ENCODE data around the gene NTRK2.

Gene NTRK2

DNA sequence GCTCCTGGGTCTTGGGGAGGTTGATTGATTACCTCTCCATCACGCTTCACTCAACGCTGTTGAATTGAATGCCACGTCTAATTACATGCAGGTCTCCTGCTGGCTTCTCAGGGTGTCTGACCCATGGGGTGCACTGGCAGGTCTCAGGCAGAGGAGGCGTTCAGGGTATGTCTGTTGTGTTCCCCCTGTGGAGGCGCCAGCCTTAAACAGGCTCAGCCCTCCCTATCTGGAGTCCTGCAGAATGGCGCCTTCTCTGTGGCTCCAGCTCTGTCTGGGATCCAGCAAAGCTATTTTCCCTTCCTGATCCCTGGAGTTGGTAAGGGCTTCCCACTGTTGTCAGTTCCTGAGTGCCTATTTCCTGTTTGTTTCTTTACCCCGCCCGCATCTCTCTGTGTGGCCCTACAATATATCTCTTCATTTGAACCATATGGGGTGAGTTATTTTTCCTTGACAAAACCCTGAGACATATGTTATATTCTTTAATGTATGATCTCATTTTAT is 150.0 kb downstream of the NTRK2 start:
- no peaks in the 10 kb centered on the region for H3K4me1 Mint-ChIP-seq

DNA sequence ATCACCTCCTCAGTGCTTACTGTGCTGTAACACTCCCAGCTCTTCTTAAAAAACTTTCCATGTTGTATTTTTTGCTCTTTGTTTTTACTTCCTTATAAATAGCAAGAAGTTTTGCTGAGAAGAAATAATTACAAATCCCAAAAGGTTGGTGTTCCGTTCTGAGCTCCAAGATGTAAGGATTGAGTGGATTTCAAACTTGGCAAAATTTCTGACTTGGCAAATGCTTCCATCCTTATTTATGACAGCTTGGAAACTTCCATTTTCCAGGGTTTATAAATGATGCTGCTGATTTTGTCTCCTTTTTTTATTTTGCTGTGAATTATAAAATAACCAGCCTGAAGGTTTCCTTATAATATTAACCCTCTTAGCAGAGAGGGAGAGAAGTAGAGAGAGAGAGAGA is 151.9 kb downstream of the NTRK2 start:
- DNase-seq, result no peak
- no peaks in the 10 kb centered on the region for H3K4me1 Mint-ChIP-seq
- H3K27ac Mint-ChIP-seq, result no peak overlapping the region
- H3K36me3 Mint-ChIP-seq, result no peaks in the 10 kb centered on the region
- no peaks in the 10 kb centered on the region for H3K27me3 Mint-ChIP-seq
- CTCF ChIA-PET, result interaction anchor here (0.6 kb wide), 1 partner anchor 9 kb away, joined by 3 read pairs; no protein-coding TSS in a partner anchor
- H3K9me3 Mint-ChIP-seq, result no peaks in the 10 kb centered on the region
- no peak overlapping the region for H3K4me3 Mint-ChIP-seq

More for the DNA sequence above, 150.0 kb downstream of the NTRK2 start:
- CTCF ChIA-PET, result no interaction called here
- Mint-ChIP-seq H3K27ac (no peak overlapping the region), H3K4me3 (no peak overlapping the region), H3K27me3 (no peaks in the 10 kb centered on the region), H3K9me3 (no peaks in the 10 kb centered on the region), H3K36me3 (no peaks in the 10 kb centered on the region)
- DNase-seq, result no peak

DNA sequence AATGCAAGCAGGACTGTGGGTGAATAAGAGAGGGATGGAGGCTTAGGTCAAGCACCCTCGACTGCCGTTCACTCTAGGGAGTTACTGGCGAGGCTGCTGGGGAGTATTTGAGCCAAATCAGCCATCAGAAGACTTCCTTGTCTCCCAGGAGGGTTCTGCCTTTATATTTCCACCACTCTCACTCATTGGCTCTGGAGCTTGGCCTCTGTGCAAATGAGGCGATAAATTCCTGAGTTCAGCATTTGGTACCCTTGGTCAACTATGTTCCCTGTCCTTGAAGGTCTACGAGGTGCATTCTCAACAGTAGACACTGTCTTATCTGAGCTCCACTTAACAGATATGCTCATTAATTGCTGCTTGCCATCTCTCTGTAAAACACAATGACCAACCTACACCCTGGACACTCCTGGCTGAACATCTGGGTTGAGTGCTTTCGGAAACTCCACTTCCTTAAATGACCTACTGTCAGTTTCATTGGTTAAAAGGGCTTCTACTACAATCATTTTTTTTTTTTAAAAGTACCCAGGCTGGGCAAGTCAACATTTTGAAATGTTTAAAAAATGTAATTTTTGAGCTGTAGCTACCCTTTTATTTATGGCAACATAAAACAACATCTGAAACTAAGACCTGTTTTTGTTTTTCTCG is 153.2 kb downstream of the NTRK2 start:
- no peaks in the 10 kb centered on the region for H3K27me3 Mint-ChIP-seq
- no peaks in the 10 kb centered on the region for H3K9me3 Mint-ChIP-seq
- no peak for DNase-seq
- CTCF ChIA-PET, result no interaction called here
- no peaks in the 10 kb centered on the region for H3K4me1 Mint-ChIP-seq
- no peak overlapping the region for H3K4me3 Mint-ChIP-seq
- H3K27ac Mint-ChIP-seq, result no peak overlapping the region
- no peaks in the 10 kb centered on the region for H3K36me3 Mint-ChIP-seq

DNA sequence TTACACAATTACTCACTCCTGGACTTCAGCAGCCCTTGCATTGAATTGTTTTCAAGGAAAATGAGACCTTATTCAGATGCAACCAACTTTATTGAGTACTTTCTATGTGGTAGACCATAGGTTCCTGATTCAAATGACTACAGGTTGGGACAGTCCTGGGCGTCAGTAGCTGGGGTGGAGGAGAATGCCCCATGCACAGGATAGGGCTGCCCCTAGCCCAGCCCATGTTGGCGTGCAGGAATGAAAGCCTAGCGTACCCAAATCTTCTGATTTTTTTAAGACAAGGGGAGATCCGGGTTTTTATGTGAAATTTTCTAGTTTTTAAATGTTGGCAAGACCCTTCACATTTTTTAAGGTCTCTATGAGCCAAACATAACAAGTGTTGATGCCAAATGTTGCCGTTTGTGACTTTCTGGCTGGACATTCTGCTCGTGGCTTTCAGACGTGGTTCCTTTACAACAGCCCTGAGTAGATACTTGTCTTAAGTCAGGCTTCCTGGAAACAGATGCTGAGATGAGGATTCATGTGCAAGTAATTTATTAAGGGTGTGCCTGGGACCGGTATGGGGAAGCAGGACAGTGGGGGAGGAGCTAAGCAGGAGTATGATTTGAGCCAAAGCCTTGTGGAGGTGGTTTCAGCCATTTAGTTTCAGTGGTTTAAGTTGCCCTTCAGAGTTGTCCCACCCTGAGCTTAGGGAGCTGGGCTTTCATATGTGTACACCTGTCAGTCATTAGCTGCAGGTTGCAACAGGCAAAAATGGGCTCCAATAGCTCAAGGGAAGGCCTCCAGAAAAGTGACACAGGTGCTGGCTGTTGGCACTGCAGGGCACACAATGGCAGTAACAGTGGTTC is 154.1 kb downstream of the NTRK2 start:
- H3K27me3 Mint-ChIP-seq, result no peaks in the 10 kb centered on the region
- no peak for DNase-seq
- CTCF ChIA-PET, result no interaction called here
- no peak overlapping the region for H3K27ac Mint-ChIP-seq
- H3K4me1 Mint-ChIP-seq, result no peaks in the 10 kb centered on the region
- H3K9me3 Mint-ChIP-seq, result no peaks in the 10 kb centered on the region
- no peak overlapping the region for H3K4me3 Mint-ChIP-seq
- no peaks in the 10 kb centered on the region for H3K36me3 Mint-ChIP-seq

DNA sequence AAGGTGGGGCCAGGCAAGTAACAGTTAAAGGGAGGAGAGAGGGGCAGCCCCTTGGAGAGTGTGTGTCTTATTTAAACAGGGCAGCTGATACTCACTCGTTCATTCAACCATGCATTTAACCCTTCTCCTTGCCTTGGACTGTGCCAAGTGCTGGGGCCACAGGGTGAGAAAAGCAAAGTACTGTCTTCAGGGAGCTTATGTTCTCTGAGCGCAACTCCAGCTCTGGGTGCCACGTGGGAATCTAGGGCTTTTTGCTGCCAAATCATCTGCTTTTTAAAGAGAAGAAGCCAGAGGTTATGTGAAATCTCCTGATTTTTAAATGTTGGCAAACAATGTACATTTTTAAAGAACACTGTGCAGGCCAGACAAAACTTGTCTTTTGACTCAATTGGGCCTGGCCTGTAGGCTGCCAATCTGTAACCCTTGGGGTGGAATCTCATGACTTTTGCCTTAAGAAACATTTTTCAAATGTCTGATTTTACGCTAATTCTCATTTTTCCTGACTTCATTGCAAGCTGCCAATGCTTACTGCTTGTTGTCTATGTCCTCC is 157.8 kb downstream of the NTRK2 start:
- H3K27ac Mint-ChIP-seq, result no peak overlapping the region
- no peaks in the 10 kb centered on the region for H3K9me3 Mint-ChIP-seq
- no peaks in the 10 kb centered on the region for H3K27me3 Mint-ChIP-seq
- CTCF ChIA-PET, result no interaction called here
- no peaks in the 10 kb centered on the region for H3K4me1 Mint-ChIP-seq
- no peaks in the 10 kb centered on the region for H3K36me3 Mint-ChIP-seq
- DNase-seq, result no peak
- H3K4me3 Mint-ChIP-seq, result no peak overlapping the region

DNA sequence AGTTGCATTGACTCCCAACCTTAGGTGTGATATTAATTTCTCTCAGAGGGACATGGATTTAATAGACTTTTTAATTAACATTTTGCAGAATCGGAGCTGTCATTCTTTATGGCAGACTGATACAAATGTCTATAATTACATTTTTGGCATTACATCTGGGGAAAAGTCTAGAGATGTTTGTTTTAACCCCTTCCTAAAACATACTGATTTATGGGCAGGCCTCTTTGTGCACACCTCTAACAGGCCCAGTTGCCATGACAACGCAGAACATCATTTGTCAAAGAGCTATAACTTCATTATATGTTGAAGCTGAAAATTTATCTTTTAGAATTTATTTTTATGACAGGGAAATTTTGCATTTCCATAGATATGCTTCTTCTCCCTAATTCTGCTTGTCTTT is 158.5 kb downstream of the NTRK2 start:
- Mint-ChIP-seq H3K4me1 (no peaks in the 10 kb centered on the region), H3K9me3 (no peaks in the 10 kb centered on the region), H3K4me3 (no peak overlapping the region), H3K27me3 (no peaks in the 10 kb centered on the region), H3K27ac (no peak overlapping the region), H3K36me3 (no peaks in the 10 kb centered on the region)
- no peak for DNase-seq
- CTCF ChIA-PET, result no interaction called here

DNA sequence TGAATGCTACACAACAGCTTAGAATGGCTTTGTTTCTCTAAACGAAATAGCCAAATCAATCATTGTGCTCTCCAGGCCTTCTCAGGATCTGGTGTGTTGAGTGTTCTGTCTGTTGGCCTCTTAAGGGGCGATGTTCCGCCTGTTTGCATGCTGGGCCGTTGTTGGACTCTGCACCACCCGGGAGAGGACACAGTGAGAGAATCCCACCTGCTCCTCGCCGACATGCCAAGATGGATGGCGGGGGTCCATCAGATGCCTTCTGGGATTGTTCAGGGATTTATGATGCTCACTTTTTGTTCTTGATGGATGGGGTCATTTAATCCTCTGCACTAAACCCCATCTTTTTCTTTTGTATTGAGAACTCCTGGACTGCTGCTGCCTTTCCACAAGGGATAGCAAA is 159.9 kb downstream of the NTRK2 start:
- Mint-ChIP-seq H3K27ac (no peak overlapping the region), H3K9me3 (no peaks in the 10 kb centered on the region), H3K4me1 (no peaks in the 10 kb centered on the region), H3K27me3 (no peaks in the 10 kb centered on the region), H3K4me3 (no peak overlapping the region), H3K36me3 (no peaks in the 10 kb centered on the region)
- no peak for DNase-seq
- CTCF ChIA-PET, result no interaction called here

DNA sequence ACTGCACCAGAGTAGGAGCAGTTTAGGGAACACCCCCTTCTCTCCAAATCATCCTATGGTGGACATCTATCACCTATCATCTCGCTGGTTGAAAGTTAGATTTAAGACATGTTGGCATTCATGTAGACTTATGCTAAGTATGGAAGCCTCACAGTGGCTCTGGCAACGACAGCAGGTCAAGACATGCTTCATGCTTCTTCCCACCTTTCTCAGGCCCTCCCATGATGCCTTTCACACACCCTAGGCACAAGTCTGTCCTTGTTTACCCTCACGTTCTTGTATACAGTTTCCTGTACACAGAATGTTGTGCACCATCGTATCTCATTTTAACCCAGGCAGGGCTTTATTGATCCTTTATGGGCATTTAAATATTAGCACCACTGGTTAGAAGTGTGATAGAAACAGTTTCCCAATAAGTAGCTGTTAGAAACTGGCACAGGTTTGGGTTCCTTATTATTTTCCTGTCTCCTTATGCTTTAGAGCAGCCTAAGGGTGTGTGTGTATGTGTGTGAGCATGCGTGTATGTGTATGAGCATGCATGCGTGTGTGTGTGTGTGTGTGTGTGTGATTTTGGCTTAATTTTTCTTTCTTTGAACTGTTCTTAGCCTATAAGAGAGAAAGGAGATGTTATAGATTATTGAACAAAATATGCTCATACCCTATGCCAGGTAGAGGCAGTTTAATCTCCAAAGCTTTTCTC is 160.6 kb downstream of the NTRK2 start:
- Mint-ChIP-seq H3K4me3 (no peak overlapping the region), H3K36me3 (no peaks in the 10 kb centered on the region), H3K9me3 (no peaks in the 10 kb centered on the region), H3K27me3 (no peaks in the 10 kb centered on the region), H3K4me1 (no peaks in the 10 kb centered on the region), H3K27ac (no peak overlapping the region)
- CTCF ChIA-PET, result no interaction called here
- DNase-seq, result no peak

DNA sequence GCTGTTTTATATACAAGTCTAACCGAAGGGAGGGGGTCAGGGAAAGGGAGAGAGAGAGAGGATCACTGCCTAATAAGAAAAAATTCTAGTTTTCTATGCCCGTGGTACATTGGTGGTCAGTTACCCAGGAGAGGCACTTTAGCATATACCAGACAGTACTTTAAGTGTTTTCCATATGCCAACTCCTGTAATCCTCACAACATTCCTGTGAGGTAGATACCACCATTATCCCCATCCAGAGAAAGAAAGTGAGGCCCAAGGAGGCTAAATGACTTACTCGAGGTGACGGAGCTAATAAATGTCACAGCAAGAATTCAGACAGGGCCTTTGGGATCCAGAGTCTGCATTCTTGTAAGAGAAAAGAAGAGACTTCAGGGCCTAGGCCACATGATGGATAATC is 161.8 kb downstream of the NTRK2 start:
- Mint-ChIP-seq H3K4me3 (no peak overlapping the region), H3K4me1 (no peaks in the 10 kb centered on the region), H3K27ac (no peak overlapping the region), H3K36me3 (no peaks in the 10 kb centered on the region), H3K9me3 (no peaks in the 10 kb centered on the region), H3K27me3 (no peaks in the 10 kb centered on the region)
- no peak for DNase-seq
- CTCF ChIA-PET, result no interaction called here

DNA sequence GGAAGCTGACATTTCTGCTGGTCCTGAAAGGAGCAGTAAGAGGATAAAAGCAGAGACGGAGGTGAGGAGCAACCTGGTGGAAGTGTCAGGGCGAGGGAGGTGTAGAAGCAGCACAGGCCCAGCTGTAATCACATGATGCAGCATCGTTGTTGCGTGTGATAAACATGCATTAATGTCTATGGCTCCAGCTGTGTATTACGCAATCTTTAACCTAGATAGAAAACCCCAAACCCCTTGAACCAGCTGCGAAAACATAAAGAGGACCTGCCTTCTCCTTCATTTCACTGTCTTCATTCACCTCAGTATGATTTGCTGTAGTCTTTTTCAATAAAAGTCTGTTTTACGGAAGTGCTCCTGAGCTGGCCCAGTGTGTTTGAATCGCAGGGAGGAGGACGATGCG is 162.9 kb downstream of the NTRK2 start:
- H3K9me3 Mint-ChIP-seq, result no peaks in the 10 kb centered on the region
- CTCF ChIA-PET, result no interaction called here
- no peaks in the 10 kb centered on the region for H3K27me3 Mint-ChIP-seq
- no peaks in the 10 kb centered on the region for H3K36me3 Mint-ChIP-seq
- no peak overlapping the region for H3K27ac Mint-ChIP-seq
- H3K4me1 Mint-ChIP-seq, result no peaks in the 10 kb centered on the region
- no peak for DNase-seq
- no peak overlapping the region for H3K4me3 Mint-ChIP-seq

DNA sequence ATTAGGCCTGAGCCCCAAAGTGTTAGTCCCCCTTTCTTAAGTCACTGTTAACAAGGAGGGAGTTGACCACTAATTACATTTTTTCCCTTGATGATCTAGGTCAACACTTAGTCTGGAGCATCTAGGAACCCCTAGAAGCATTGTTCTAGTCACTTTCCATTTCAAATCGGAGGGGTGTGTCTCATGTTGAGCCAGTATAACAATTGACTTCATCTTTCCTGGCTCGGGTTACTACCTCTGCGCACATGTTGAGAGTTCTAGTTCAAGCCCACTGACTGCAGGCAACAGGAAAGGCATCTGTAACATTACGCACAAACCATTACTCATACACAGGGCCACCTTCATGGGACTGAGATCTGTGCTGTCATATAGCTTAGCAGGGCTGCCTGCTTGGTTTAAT is 164.9 kb downstream of the NTRK2 start:
- Mint-ChIP-seq H3K4me3 (no peak overlapping the region), H3K36me3 (no peaks in the 10 kb centered on the region), H3K27ac (no peak overlapping the region), H3K27me3 (no peaks in the 10 kb centered on the region), H3K4me1 (no peaks in the 10 kb centered on the region), H3K9me3 (no peaks in the 10 kb centered on the region)
- CTCF ChIA-PET, result no interaction called here
- no peak for DNase-seq

DNA sequence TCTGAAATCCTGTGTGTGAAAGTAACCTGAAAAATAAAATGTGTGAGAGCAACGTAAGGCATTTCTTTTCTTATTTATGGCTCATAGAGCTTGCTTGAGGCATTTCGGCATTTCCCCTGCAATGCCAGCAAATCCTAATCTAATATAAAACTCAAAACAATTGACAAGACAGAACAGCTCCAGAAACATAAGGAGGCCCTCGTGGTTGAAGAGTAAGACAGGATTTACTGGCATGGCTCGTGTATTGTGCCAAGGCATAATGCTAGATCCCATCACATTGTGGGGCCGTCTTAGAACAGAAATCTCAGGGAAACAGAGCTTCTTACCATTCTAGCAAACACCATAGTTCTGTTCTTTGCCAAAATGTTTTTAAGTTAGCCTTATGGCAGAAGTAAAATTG is 166.2 kb downstream of the NTRK2 start:
- H3K27me3 Mint-ChIP-seq, result no peaks in the 10 kb centered on the region
- H3K36me3 Mint-ChIP-seq, result no peaks in the 10 kb centered on the region
- H3K4me3 Mint-ChIP-seq, result no peak overlapping the region
- H3K9me3 Mint-ChIP-seq, result no peaks in the 10 kb centered on the region
- CTCF ChIA-PET, result no interaction called here
- DNase-seq, result no peak
- no peaks in the 10 kb centered on the region for H3K4me1 Mint-ChIP-seq
- H3K27ac Mint-ChIP-seq, result no peak overlapping the region

DNA sequence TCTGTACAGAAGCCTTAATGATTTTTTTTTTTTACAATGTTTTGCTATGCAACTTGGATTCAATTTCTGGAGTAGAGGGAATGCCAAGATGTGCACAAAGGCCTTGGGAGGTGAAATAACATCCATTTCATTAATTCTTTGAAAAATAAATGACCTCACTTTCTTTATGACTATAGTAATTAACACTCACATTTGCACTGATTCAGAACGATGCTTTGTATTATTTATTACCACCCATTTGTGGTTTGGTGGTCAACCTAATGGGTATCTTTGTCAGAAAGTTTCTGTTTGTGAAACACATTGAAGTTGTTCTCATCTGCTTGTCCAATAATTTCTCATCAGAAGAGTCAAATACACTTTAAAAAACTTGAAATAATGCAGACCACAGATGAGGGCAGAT is 169.3 kb downstream of the NTRK2 start:
- H3K9me3 Mint-ChIP-seq, result no peaks in the 10 kb centered on the region
- H3K4me1 Mint-ChIP-seq, result no peaks in the 10 kb centered on the region
- H3K27ac Mint-ChIP-seq, result no peak overlapping the region
- no peak for DNase-seq
- H3K36me3 Mint-ChIP-seq, result no peaks in the 10 kb centered on the region
- no peak overlapping the region for H3K4me3 Mint-ChIP-seq
- no peaks in the 10 kb centered on the region for H3K27me3 Mint-ChIP-seq
- CTCF ChIA-PET, result no interaction called here

DNA sequence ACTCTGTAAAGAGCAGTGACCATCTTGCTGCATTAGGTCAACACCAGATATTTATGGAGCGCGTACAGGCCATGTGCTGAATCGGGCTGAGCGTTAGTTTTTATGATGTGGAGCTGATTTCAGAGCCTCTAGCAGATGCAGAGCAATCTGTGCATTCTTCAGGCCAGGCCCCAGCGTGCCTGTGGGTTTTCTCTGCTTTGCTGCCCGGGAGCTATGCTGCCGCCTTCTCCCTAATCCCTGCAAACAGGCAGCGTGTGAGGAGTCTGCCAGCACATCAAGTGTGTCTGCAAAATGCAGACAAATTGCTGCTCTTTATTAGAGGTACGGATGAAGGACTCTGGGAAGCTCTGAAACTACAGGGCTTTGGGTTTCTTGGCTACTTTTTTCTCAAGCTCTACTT is 170.0 kb downstream of the NTRK2 start:
- Mint-ChIP-seq H3K36me3 (no peaks in the 10 kb centered on the region), H3K27ac (no peak overlapping the region), H3K9me3 (no peaks in the 10 kb centered on the region), H3K4me1 (no peaks in the 10 kb centered on the region), H3K4me3 (no peak overlapping the region), H3K27me3 (no peaks in the 10 kb centered on the region)
- DNase-seq, result no peak
- CTCF ChIA-PET, result interaction anchor here (0.6 kb wide), 1 partner anchor 59 kb away, joined by 3 read pairs; no protein-coding TSS in a partner anchor

Measured in activated naive CD4-positive, alpha-beta T cell treated with anti-CD3 and anti-CD28 coated beads, Interleukin-2, amount 10 ng/mL, durations not matched to agents 7 days and 5 days (primary cell).